ENCODE data around the gene TAS2R40.
"Not testable (repeated sequence)": the region's sequence is repeated elsewhere in the genome, so short reads cannot be mapped to it uniquely, and the experiment has no call there.

TAS2R40 gene

GRCh38 chr7:143221737-143222136 lies at the start of gene TAS2R40:
Gene TAS2R40 (plus strand): TSS chr7:143222037. CDS start chr7:143222079, 42 bp downstream.
- DNase-seq: no peak

- DNase-seq: no peak
Measured at GRCh38 chr7:143172354-143172753, 49.5 kb upstream of the TAS2R40 start.

GRCh38 chr7:143176128-143176527 lies 45.7 kb upstream of the TAS2R40 start:
- DNase-seq: no peak

- peak; percentile 20 for DNase-seq
Measured at GRCh38 chr7:143177374-143178119, 44.3 kb upstream of the TAS2R40 start.

- DNase-seq: not testable (repeated sequence)
Measured at GRCh38 chr7:143180771-143181170, 41.1 kb upstream of the TAS2R40 start.

GRCh38 chr7:143181349-143181748 lies 40.5 kb upstream of the TAS2R40 start:
- no peak for DNase-seq

GRCh38 chr7:143183024-143183423 lies 38.8 kb upstream of the TAS2R40 start, which contains the start of gene TAS2R39:
Gene TAS2R39 (plus strand): TSS chr7:143183419. CDS start chr7:143183419, 0 bp downstream.
- DNase-seq: no peak

- DNase-seq: no peak
Measured at GRCh38 chr7:143185551-143185950, 36.3 kb upstream of the TAS2R40 start.

- no peak for DNase-seq
Measured at GRCh38 chr7:143188994-143189393, 32.8 kb upstream of the TAS2R40 start.

GRCh38 chr7:143193880-143194279 lies 28.0 kb upstream of the TAS2R40 start:
- no peak for DNase-seq

GRCh38 chr7:143199040-143199439 lies 22.8 kb upstream of the TAS2R40 start:
- DNase-seq: no peak

GRCh38 chr7:143202161-143202560 lies 19.7 kb upstream of the TAS2R40 start:
- DNase-seq: no peak

GRCh38 chr7:143203386-143203785 lies 18.5 kb upstream of the TAS2R40 start:
- no peak for DNase-seq

- DNase-seq: peak; percentile 90
Measured at GRCh38 chr7:143205560-143206293, 16.1 kb upstream of the TAS2R40 start.

- no peak for DNase-seq
Measured at GRCh38 chr7:143210541-143210940, 11.3 kb upstream of the TAS2R40 start.

- DNase-seq: not testable (repeated sequence)
Measured at GRCh38 chr7:143213478-143213877, 8.4 kb upstream of the TAS2R40 start.

- peak; percentile 93 for DNase-seq
Measured at GRCh38 chr7:143214789-143215679, 6.8 kb upstream of the TAS2R40 start.

- DNase-seq: no peak
Measured at GRCh38 chr7:143216151-143216550, 5.7 kb upstream of the TAS2R40 start.

GRCh38 chr7:143216686-143217085 lies 5.2 kb upstream of the TAS2R40 start:
- no peak for DNase-seq

- no peak for DNase-seq
Measured at GRCh38 chr7:143217806-143218205, 4.0 kb upstream of the TAS2R40 start.

GRCh38 chr7:143221286-143221685 lies 551 bp upstream of the TAS2R40 start:
- no peak for DNase-seq

GRCh38 chr7:143222782-143223181 lies 945 bp downstream of the TAS2R40 start:
- peak; percentile 76 for DNase-seq

- DNase-seq: no peak
Measured at GRCh38 chr7:143223784-143224183, 1.9 kb downstream of the TAS2R40 start.

Data from hematopoietic multipotent progenitor cell treated with erythropoietin and hydrocortisone succinate and interleukin-3 and kit ligand, for 4 days (in vitro differentiated cells).